Psoas muscle (tissue), 8 donors: ENCODE results near the gene HNF1B. TPM values are rescaled to one million over a fixed set of nuclear protein-coding genes. Genes with fewer than 3 reads are reported as not detected.

Experiments used
- ATAC-seq, 4 donors: fragments of 200-7000 bp; cut with Tn5 transposase; one replicate each; pipeline ENCODE4 v1.9.1; 2020; ENCODE audit warnings: moderate library complexity in 3 of 4, mild to moderate bottlenecking in 2 of 4
- DNase-seq, 2 donors: peaks; one replicate each; pipeline ENCODE4 v3.0.0-alpha.2; 2020
- H3K27ac ChIP-seq: fragments of 200-600 bp; one replicate; pipeline ENCODE4 v1.8.0; 2022
- H3K27me3 ChIP-seq, 3 donors: fragments of 200-600 bp in 1 of 3; one replicate each; pipeline versions ENCODE4 v1.6.1 to v1.8.0; 2013 to 2022; ENCODE audit warnings: low read length in 2 of 3, mild to moderate bottlenecking in 2 of 3, moderate library complexity in 1 of 3; ENCODE audit not compliant: insufficient read depth in 3 of 3
- H3K36me3 ChIP-seq, 2 donors: fragments of 200-600 bp in 1 of 2; one replicate each; pipeline versions ENCODE4 v1.6.1 to v1.8.0; 2013 to 2022; ENCODE audit warnings: low read depth in 1 of 2, mild to moderate bottlenecking in 1 of 2, moderate library complexity in 1 of 2; ENCODE audit not compliant: insufficient read depth in 1 of 2
- H3K4me1 ChIP-seq: fragments of 200-600 bp; one replicate; pipeline ENCODE4 v1.8.0; 2022
- H3K4me3 ChIP-seq: fragments of 200-600 bp; one replicate; pipeline ENCODE4 v1.8.0; 2022; ENCODE audit warnings: mild to moderate bottlenecking
- H3K9me3 ChIP-seq: fragments of 200-600 bp; one replicate; pipeline ENCODE4 v1.8.0; 2022
- WGBS, 3 donors: extraction: QIAGEN DNeasy Blood & Tissue Kit; methylation state at CpG; one replicate each; pipeline versions ENCODE4 v1.1.6 to v1.1.7; 2013; 5-methylcytosine and 5-hydroxymethylcytosine counted together
- intact Hi-C, 2 donors: fragments of 100-400 bp; cut with DNase I; formaldehyde crosslinking; loops; one replicate each; pipeline versions ENCODE4 v1.11.0 to v1.14.2; 2022
- polyA plus RNA-seq, 3 donors: library from polyadenylated mRNA; stranded (reverse); fragments of 200-250 nt; gene quantifications; one replicate each; pipeline ENCODE4 v1.2.3, GENCODE V29; 2013
- total RNA-seq, 4 donors: library from RNA; stranded (reverse); fragmentation: NEBNext Ultra II Directional in 2 of 4; extraction: Animal tissue kit (Norgen Biotek cat#: 25700) in 2 of 4; gene quantifications; one replicate each; pipeline versions ENCODE4 v1.2.1 to v1.2.4, GENCODE V29; 2021 to 2023
- TF ChIP-seq, protein P1 (sequence below): fragments of 200-600 bp; IDR thresholded peaks from one replicate; pipeline ENCODE4 v1.8.0; 2022; ENCODE audit warnings: antibody characterized with exemption
- donor health status: healthy with polysubstance abuse.
- donor health status: DM: no; HTN: no; CAD: no; lungs with moderate emphysema.
- donor health status: Bipolar disorder and iron deficiency.
- donor health status: healthy.
- donor health status: DM: yes; HTN: yes; CAD: no.
- donor health status: DM: no; HTN: no; CAD: no.
- donor health status: DM: no; HTN: no; CAD: no.
- donor health status: DM: yes; HTN: yes; CAD: no.

Gene HNF1B
- total and polyA plus RNA-seq, 7 donors: 0.03 TPM; not detected in 6

DNA sequence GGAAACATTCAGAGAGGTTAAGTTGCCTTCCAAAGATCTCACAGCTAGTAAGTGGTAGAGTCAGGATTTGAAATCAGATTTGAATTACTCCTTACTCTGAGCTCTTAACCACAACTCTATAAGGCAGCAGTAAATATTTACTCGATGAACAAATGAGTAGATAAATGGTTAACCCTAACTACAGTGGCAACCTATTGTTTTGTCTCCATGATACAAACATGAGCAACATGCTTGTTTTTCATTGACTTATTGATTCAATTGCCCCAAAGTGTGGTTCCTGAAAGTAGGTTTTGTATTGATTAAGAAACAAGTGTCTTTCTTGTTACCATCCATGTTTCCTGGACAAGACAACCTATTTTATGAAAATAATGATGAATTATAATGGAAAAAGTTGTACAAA lies 66.8 kb downstream of the HNF1B start:
- Histone ChIP-seq H3K27me3 (peaks cover 0 to 1% (median 0%) of the 10 kb centered on the region in 3 donors), H3K36me3 (no peaks in the 10 kb centered on the region), H3K4me1 (no peaks in the 10 kb centered on the region), H3K9me3 (no peaks in the 10 kb centered on the region), H3K27ac (no peak overlapping the region), H3K4me3 (no peak overlapping the region)
- TF ChIP-seq, protein P1, sequence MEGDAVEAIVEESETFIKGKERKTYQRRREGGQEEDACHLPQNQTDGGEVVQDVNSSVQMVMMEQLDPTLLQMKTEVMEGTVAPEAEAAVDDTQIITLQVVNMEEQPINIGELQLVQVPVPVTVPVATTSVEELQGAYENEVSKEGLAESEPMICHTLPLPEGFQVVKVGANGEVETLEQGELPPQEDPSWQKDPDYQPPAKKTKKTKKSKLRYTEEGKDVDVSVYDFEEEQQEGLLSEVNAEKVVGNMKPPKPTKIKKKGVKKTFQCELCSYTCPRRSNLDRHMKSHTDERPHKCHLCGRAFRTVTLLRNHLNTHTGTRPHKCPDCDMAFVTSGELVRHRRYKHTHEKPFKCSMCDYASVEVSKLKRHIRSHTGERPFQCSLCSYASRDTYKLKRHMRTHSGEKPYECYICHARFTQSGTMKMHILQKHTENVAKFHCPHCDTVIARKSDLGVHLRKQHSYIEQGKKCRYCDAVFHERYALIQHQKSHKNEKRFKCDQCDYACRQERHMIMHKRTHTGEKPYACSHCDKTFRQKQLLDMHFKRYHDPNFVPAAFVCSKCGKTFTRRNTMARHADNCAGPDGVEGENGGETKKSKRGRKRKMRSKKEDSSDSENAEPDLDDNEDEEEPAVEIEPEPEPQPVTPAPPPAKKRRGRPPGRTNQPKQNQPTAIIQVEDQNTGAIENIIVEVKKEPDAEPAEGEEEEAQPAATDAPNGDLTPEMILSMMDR: no peak
- WGBS, 3 donors: 90 to 100% (median 92%) methylated on average over 1 of the region's 1 CpG
- intact Hi-C loops: no loop called here
- DNase-seq: no peak
- no peak for ATAC-seq

DNA sequence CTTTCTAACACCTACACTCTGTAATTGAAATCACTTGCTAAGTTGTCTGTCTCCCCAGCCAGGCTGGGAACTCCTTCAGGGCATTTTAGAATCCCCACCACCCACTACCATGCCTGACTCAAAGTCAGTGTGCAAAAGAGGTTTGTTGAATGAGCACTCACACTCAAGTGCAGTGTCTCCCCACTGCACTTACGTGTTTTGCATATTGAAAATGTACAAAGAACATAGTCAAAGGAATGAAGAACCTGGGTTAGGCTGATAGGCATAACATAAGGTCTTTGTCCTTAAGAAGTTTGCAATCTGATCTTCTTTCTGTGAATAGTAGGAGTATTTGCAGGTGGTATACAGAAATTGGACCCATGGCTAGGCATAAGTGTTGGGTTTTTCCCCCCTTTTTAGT lies 67.8 kb downstream of the HNF1B start:
- Histone ChIP-seq H3K4me3 (no peak overlapping the region), H3K9me3 (no peaks in the 10 kb centered on the region), H3K27ac (no peak overlapping the region), H3K27me3 (peaks cover 0 to 1% (median 0%) of the 10 kb centered on the region in 3 donors), H3K4me1 (no peaks in the 10 kb centered on the region), H3K36me3 (no peaks in the 10 kb centered on the region)
- ATAC-seq (no peak), DNase-seq (no peak)
- TF ChIP-seq, protein P1: no peak
- 75 to 88% (median 80%) methylated on average over 1 of the region's 1 CpG for WGBS, 3 donors
- intact Hi-C loops: no loop called here

DNA sequence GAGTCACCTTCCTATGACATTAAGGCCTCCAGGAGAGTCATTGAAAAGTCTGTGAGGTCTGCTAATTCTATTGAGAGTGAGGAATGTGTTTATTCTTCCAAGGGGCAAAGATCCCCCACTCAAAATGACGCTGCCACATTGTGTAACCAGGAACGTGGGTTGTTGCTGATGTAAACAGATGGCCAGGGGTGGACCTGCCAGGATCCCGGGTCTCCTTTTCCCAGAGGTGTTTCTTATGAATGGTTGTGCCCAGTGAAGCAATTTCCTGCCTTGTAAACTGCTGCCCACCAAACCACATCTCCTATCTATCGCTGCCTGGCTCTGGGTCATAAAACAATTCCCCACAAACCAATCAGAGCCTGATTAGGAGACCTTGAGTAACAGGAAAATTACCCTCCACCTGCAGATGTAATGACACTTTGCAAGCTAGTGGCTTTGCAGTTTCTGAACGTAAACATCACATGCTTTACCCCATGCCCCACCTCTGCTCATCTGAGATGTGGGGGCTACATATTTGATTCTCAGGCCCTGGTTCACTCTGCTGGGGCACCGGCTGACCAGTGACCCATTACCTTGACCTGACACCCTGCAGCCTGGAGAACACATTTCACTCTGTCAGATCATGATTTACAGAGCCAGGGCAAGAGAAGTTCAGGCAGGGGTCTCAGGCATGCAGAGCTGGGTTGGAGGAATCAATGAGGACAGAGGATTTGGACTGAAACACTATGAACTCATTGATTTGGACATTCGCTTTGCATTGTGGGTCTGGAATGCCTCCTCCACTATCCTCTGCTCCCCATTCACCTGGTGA lies 68.5 kb downstream of the HNF1B start:
- Histone ChIP-seq H3K27ac (no peak overlapping the region), H3K9me3 (no peaks in the 10 kb centered on the region), H3K4me3 (no peak overlapping the region), H3K4me1 (no peaks in the 10 kb centered on the region), H3K27me3 (peaks cover 0 to 1% (median 0%) of the 10 kb centered on the region in 3 donors), H3K36me3 (no peaks in the 10 kb centered on the region)
- no peak for DNase-seq
- no peak for ATAC-seq
- intact Hi-C loops: no loop called here
- TF ChIP-seq, protein P1: no peak
- WGBS, 3 donors: 14 to 17% (median 16%) methylated on average over 7 of the region's 7 CpGs

DNA sequence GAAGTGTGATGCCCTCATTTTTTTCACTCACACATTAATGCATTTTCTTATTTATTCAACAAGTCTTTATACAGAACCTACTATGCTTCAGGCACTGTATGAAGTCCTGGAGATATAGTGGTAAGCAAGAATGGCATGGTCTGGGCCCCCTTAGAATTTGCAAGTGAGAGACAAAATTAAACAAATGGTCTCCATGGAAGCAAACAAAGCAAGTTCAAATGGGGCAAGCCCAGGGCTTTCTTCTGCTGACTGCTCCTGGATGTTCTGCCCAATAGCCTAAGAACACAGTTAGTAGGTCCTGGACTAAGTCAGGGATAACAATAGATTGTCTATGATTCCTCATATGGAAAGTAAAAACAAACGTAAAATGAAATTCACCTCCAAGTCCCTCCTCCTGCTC lies 70.3 kb downstream of the HNF1B start:
- H3K27ac ChIP-seq: no peak overlapping the region
- intact Hi-C loops: no loop called here
- ATAC-seq (no peak), DNase-seq (no peak)
- TF ChIP-seq, protein P1: no peak
- no peak overlapping the region for H3K4me3 ChIP-seq
- H3K4me1 ChIP-seq: no peaks in the 10 kb centered on the region
- H3K36me3 ChIP-seq: no peaks in the 10 kb centered on the region
- H3K27me3 ChIP-seq: peaks cover 0 to 1% (median 0%) of the 10 kb centered on the region in 3 donors
- H3K9me3 ChIP-seq: no peaks in the 10 kb centered on the region
- 61 to 66% (median 62%) methylated on average over 1 of the region's 1 CpG for WGBS, 3 donors

DNA sequence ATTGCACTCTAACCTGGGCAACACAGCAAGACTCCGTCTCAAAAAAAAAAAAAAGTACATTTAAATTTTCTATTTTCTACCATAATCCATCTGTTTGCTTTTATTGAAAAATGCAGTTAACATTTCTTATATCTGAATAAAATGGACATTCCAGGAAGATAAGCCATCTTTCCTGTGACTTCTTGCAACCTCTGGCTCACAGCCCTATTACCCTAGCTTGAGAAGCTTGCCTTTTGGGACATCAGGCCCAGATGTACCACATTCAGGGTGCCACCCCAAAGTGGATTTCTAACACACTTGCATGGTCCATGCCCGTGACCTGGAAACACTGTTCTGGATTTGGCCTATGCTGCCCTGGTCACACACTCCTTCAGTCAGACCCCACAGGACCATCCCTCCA lies 71.5 kb downstream of the HNF1B start:
- H3K9me3 ChIP-seq: no peaks in the 10 kb centered on the region
- H3K4me1 ChIP-seq: no peaks in the 10 kb centered on the region
- TF ChIP-seq, protein P1: no peak
- no peak overlapping the region for H3K27ac ChIP-seq
- intact Hi-C loops: no loop called here
- no peak overlapping the region for H3K4me3 ChIP-seq
- no peaks in the 10 kb centered on the region for H3K36me3 ChIP-seq
- no peak for ATAC-seq
- DNase-seq: no peak
- H3K27me3 ChIP-seq: peaks cover 0 to 1% (median 0%) of the 10 kb centered on the region in 3 donors
- 87 to 97% (median 89%) methylated on average over 2 of the region's 2 CpGs for WGBS, 3 donors
